HepG2 (cell line): ENCODE results near the gene STIP1. TPM values are rescaled to one million over a fixed set of nuclear protein-coding genes. Genes with fewer than 3 reads are reported as not detected.

Experiments used
- FIP1L1 ChIP-seq: fragments of 200-400 bp; formaldehyde crosslinking; IDR thresholded peaks from 2 replicates; pipeline ENCODE4 v1.6.1; 2018; ENCODE audit warnings: low read depth, mild to moderate bottlenecking, low read length, moderate library complexity, borderline replicate concordance; ENCODE audit not compliant: insufficient read depth
- HBP1 ChIP-seq: IDR thresholded peaks from 2 replicates; pipeline ENCODE4 v1.6.1; 2016; ENCODE audit warnings: low read depth, control low read depth
- KDM5A ChIP-seq: fragments of 200-600 bp; sonication (generic); IDR thresholded peaks from 2 replicates; pipeline ENCODE4 v1.7.0; 2018; ENCODE audit warnings: antibody characterized with exemption, mild to moderate bottlenecking, low read length, borderline replicate concordance
- MXD4 ChIP-seq: IDR thresholded peaks from 2 replicates; pipeline ENCODE4 v1.6.1; 2016; ENCODE audit warnings: mild to moderate bottlenecking, missing biosample characterization, missing genetic modification reagents
- SOX5 ChIP-seq: IDR thresholded peaks from 2 replicates; pipeline ENCODE4 v1.6.1; 2016; ENCODE audit warnings: borderline replicate concordance
- SP2 ChIP-seq: sonication (generic); formaldehyde crosslinking; IDR thresholded peaks from 2 replicates; pipeline ENCODE4 v1.5.1; 2020; ENCODE audit warnings: mild to moderate bottlenecking, missing genetic modification reagents
- STAT5B ChIP-seq: sonication (generic); formaldehyde crosslinking; IDR thresholded peaks from 2 replicates; pipeline ENCODE4 v1.4.0; 2020; ENCODE audit warnings: missing genetic modification reagents
- TFE3 ChIP-seq: IDR thresholded peaks from 2 replicates; pipeline ENCODE4 v1.6.1; 2016
- TOPORS ChIP-seq: sonication (generic); formaldehyde crosslinking; IDR thresholded peaks from 2 replicates; pipeline ENCODE4 v1.8.0; 2023; ENCODE audit warnings: mild to moderate bottlenecking, missing genetic modification reagents
- YEATS4 ChIP-seq: sonication (generic); formaldehyde crosslinking; IDR thresholded peaks from 2 replicates; pipeline ENCODE4 v1.4.0; 2020; ENCODE audit warnings: missing genetic modification reagents, borderline replicate concordance
- ZBTB43 ChIP-seq: sonication (generic); formaldehyde crosslinking; conservative IDR thresholded peaks from 2 replicates; pipeline ENCODE4 v1.4.0; 2020; ENCODE audit warnings: missing genetic modification reagents
- ZC3H13 ChIP-seq: sonication (generic); formaldehyde crosslinking; IDR thresholded peaks from 2 replicates; pipeline ENCODE4 v1.8.1; 2023; ENCODE audit warnings: mild to moderate bottlenecking, missing genetic modification reagents, moderate library complexity
- ZNF567 ChIP-seq: sonication (generic); formaldehyde crosslinking; IDR thresholded peaks from 2 replicates; pipeline ENCODE4 v1.8.1; 2023; ENCODE audit warnings: mild to moderate bottlenecking, missing genetic modification reagents, borderline replicate concordance
- ZNF850 ChIP-seq: sonication (generic); formaldehyde crosslinking; conservative IDR thresholded peaks from 2 replicates; pipeline ENCODE4 v1.9.0; 2021; ENCODE audit warnings: mild to moderate bottlenecking, missing genetic modification reagents
- ZNF891 ChIP-seq: sonication (generic); formaldehyde crosslinking; IDR thresholded peaks from 2 replicates; pipeline ENCODE4 v1.5.0; 2020; ENCODE audit warnings: mild to moderate bottlenecking, missing genetic modification reagents
- polyA plus RNA-seq, 8 experiments: library from polyadenylated mRNA; depleted of rRNA in 3 of 8; stranded (reverse) in 7 of 8; unstranded in 1 of 8; fragments of >200 nt; fragmentation: Illumina TruSeq in 4 of 8; extraction: Trizol in 4 of 8; gene quantifications; 2 replicates each; pipeline versions ENCODE4 v1.2.1 to v1.2.3, GENCODE V29; 2011 to 2016; ENCODE audit warnings: low read depth in 4 of 8, missing spikeins in 1 of 8, mixed read lengths in 1 of 8; ENCODE audit not compliant: insufficient read depth in 1 of 8
- total RNA-seq, 5 experiments: library from RNA; depleted of rRNA; stranded (reverse); fragments of >200 nt; fragmentation: Illumina TruSeq; extraction: Trizol; gene quantifications; 2 replicates each; pipeline ENCODE4 v1.2.3, GENCODE V29; 2016; ENCODE audit warnings: low read depth in 1 of 5
- TF ChIP-seq, protein P1 (sequence below), 2 experiments: sonication (generic) in 1 of 2; formaldehyde crosslinking in 1 of 2; IDR thresholded peaks; 2 replicates each; pipeline versions ENCODE4 v1.4.0 to v1.6.1; 2018 to 2020; ENCODE audit warnings: missing genetic modification reagents in 2 of 2, borderline replicate concordance in 1 of 2, low read depth in 1 of 2, mild to moderate bottlenecking in 1 of 2, missing biosample characterization in 1 of 2
- TF ChIP-seq, protein P2 (sequence below): sonication (generic); formaldehyde crosslinking; IDR thresholded peaks from 2 replicates; pipeline ENCODE4 v1.5.1; 2020; ENCODE audit warnings: mild to moderate bottlenecking, missing genetic modification reagents, borderline replicate concordance
- TF ChIP-seq, protein P3 (sequence below): sonication (generic); formaldehyde crosslinking; IDR thresholded peaks from 2 replicates; pipeline ENCODE4 v1.4.0; 2020; ENCODE audit warnings: missing genetic modification reagents

The STIP1 gene
- total and polyA plus RNA-seq, 2 of the 13 experiments (the other 11 are each of a cell fraction or from before 2014, with no cell fraction given) = 81.1 to 217 TPM

DNA sequence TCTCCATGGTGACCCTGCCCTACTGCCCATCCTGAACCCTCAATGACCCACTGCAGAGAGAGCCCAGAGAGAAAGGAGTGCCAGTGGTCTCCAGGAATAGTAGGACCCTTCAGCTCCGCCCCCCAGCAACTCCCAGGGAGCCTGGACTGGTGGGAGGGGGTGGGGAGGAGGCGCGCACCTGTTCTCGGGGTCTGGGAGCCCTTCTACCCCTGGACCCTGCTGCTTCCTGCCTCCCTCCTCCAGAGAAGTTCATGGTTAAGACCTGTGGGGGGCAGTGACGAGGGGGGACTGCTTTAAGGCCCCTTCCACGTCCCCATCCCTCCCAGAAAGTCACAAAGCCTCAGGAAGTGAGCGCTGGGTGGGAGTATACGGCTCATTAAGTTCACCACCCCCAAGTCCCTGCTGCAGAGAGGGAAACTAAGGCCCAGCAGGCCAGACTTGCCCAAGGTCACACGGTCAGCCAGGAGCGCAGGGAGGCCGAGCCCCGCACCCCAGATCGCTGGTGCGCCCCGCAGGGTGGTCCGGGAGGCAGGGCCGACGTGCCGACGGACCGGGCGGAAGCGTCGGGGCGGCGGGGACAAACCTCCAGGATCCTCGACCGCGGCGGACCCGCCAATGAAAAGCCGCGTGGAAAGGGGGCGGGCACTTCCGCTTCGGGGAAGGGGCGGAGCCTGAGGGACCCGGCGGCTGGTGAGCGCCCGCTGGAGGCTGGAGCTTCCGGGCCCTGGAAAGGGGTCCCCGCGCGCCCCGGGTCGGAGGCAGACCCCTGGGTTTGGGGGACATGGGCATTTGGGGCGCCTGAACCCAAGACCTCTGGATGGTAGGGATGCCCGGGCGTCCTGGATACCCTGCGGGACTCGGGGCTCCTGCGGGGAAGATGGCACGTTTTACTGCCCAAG is 39.9 kb downstream of the STIP1 start, which contains the start of the genes NUDT22 and TRPT1 (continued):
- peak; percentile 95; the same call in 1 of the 2 replicates for TF ChIP-seq ZNF850
- peak; percentile 4; the same call in 1 of the 2 replicates for TF ChIP-seq ZNF891 (CRISPR knock-in tag)
- 0 out of 2 replicates have a peak, but pooled peaks have one; percentile 28 for TF ChIP-seq TOPORS (CRISPR knock-in tag)
- TF ChIP-seq SOX5 (CRISPR knock-in tag) = peak; percentile 10; the same call in 1 of the 2 replicates
- TF ChIP-seq ZNF567 = no peak
- no peak for TF ChIP-seq TFE3 (CRISPR knock-in tag)
- TF ChIP-seq STAT5B (CRISPR knock-in tag) = no peak
- peak; percentile 84 for TF ChIP-seq SP2 (CRISPR knock-in tag)
- TF ChIP-seq YEATS4 (CRISPR knock-in tag) = peak; percentile 59; the same call in 1 of the 2 replicates
- TF ChIP-seq, protein P1, sequence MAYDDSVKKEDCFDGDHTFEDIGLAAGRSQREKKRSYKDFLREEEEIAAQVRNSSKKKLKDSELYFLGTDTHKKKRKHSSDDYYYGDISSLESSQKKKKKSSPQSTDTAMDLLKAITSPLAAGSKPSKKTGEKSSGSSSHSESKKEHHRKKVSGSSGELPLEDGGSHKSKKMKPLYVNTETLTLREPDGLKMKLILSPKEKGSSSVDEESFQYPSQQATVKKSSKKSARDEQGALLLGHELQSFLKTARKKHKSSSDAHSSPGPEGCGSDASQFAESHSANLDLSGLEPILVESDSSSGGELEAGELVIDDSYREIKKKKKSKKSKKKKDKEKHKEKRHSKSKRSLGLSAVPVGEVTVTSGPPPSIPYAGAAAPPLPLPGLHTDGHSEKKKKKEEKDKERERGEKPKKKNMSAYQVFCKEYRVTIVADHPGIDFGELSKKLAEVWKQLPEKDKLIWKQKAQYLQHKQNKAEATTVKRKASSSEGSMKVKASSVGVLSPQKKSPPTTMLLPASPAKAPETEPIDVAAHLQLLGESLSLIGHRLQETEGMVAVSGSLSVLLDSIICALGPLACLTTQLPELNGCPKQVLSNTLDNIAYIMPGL (CRISPR knock-in tag; IDR thresholded peaks at IDR 0.05; ENCODE audit: borderline replicate concordance in 1 of 2, low read depth in 1 of 2) = peak; percentile 61 to 69; a peak in 3 of 4 replicates
- TF ChIP-seq, protein P2, sequence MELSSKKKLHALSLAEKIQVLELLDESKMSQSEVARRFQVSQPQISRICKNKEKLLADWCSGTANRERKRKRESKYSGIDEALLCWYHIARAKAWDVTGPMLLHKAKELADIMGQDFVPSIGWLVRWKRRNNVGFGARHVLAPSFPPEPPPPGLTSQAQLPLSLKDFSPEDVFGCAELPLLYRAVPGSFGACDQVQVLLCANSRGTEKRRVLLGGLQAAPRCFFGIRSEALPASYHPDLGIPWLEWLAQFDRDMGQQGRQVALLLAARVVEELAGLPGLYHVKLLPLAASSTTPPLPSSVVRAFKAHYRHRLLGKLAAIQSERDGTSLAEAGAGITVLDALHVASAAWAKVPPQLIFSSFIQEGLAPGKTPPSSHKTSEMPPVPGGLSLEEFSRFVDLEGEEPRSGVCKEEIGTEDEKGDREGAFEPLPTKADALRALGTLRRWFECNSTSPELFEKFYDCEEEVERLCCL = peak; percentile 25; the same call in 1 of the 2 replicates
- TF ChIP-seq ZBTB43 (CRISPR knock-in tag) = peak; percentile 64; the same call in 1 of the 2 replicates
- TF ChIP-seq, protein P3, sequence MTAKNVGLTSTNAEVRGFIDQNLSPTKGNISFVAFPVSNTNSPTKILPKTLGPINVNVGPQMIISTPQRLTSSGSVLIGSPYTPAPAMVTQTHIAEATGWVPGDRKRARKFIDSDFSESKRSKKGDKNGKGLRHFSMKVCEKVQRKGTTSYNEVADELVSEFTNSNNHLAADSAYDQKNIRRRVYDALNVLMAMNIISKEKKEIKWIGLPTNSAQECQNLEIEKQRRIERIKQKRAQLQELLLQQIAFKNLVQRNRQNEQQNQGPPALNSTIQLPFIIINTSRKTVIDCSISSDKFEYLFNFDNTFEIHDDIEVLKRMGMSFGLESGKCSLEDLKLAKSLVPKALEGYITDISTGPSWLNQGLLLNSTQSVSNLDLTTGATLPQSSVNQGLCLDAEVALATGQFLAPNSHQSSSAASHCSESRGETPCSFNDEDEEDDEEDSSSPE (CRISPR knock-in tag) = peak; percentile 68
- TF ChIP-seq KDM5A = peak; percentile 71
- TF ChIP-seq FIP1L1 = no peak
- peak; percentile 23; the same call in 1 of the 2 replicates for TF ChIP-seq MXD4 (CRISPR knock-in tag)
- peak; percentile 69; the same call in 1 of the 2 replicates for TF ChIP-seq HBP1
- TF ChIP-seq ZC3H13 (CRISPR knock-in tag) = peak; percentile 68; the same call in 1 of the 2 replicates
